ENCODE measurements around the gene MSRB1.

GRCh38 chr16:1977875-1978268, 34.9 kb upstream of the MSRB1 start:
- TF ChIP-seq, protein P1, sequence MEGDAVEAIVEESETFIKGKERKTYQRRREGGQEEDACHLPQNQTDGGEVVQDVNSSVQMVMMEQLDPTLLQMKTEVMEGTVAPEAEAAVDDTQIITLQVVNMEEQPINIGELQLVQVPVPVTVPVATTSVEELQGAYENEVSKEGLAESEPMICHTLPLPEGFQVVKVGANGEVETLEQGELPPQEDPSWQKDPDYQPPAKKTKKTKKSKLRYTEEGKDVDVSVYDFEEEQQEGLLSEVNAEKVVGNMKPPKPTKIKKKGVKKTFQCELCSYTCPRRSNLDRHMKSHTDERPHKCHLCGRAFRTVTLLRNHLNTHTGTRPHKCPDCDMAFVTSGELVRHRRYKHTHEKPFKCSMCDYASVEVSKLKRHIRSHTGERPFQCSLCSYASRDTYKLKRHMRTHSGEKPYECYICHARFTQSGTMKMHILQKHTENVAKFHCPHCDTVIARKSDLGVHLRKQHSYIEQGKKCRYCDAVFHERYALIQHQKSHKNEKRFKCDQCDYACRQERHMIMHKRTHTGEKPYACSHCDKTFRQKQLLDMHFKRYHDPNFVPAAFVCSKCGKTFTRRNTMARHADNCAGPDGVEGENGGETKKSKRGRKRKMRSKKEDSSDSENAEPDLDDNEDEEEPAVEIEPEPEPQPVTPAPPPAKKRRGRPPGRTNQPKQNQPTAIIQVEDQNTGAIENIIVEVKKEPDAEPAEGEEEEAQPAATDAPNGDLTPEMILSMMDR (IDR thresholded peaks at IDR 0.05 in 4 of 5, conservative IDR thresholded peaks at IDR 0.05 in 1 of 5) = no peak
- TF ChIP-seq POLR2A (IDR thresholded peaks at IDR 0.05) = no peak
